HEK293 (cell line): ENCODE results near the gene BMPR1A.

Experiments
- CTCF ChIA-PET: fragments of 350-600 bp; formaldehyde crosslinking; extraction: SDS; loops from one replicate; lab custom pipeline; 2021; ENCODE audit warnings: antibody characterized with exemption; lab: Yijun Ruan, JAX
- POLR2A ChIA-PET: fragments of 300-600 bp; formaldehyde crosslinking; extraction: SDS; loops from one replicate; lab custom pipeline; 2020; ENCODE audit warnings: antibody characterized with exemption, inconsistent platforms; lab: Yijun Ruan, JAX
- H3K27ac ChIP-seq: fragments of 200-500 bp; sonication (Bioruptor generic); 2 replicates; pipeline ENCODE4 v1.5.1; 2014; ENCODE audit warnings: low read depth, low read length, control low read depth, inconsistent platforms; ENCODE audit errors: extremely low read depth
- H3K36me3 ChIP-seq, 2 experiments: fragments of 200-500 bp in 1 of 2; sonication (Bioruptor generic) in 1 of 2; 1 replicate in 1 of 2; 2 replicates in 1 of 2; pipeline ENCODE4 v1.5.1; 2014 to 2017; ENCODE audit warnings: inconsistent platforms in 2 of 2, low read length in 2 of 2; ENCODE audit not compliant: control insufficient read depth in 2 of 2, insufficient read depth in 1 of 2
- H3K4me1 ChIP-seq: fragments of 200-500 bp; sonication (Bioruptor generic); 2 replicates; pipeline ENCODE4 v1.5.1; 2014; ENCODE audit warnings: mild to moderate bottlenecking, low read length, inconsistent platforms; ENCODE audit not compliant: control insufficient read depth, insufficient read depth
- H3K4me3 ChIP-seq: 2 replicates; pipeline ENCODE4 v1.5.1; 2011; ENCODE audit warnings: low read depth, mild to moderate bottlenecking, control low read depth, low read length, moderate library complexity
- H3K9me3 ChIP-seq: fragments of 200-500 bp; sonication (Bioruptor generic); 2 replicates; pipeline ENCODE4 v1.5.1; 2014; ENCODE audit warnings: low read depth, low read length, inconsistent platforms; ENCODE audit not compliant: control insufficient read depth, insufficient read depth
- GLIS1 ChIP-seq: fragments of 450-650 bp; formaldehyde crosslinking; IDR thresholded peaks from 2 replicates; pipeline ENCODE4 v1.5.1; 2016; ENCODE audit warnings: missing biosample characterization, missing genetic modification characterization
- OSR2 ChIP-seq: fragments of 450-650 bp; formaldehyde crosslinking; IDR thresholded peaks from 2 replicates; pipeline ENCODE4 v1.5.1; 2016; ENCODE audit warnings: missing biosample characterization, missing genetic modification characterization
- REPIN1 ChIP-seq: fragments of 450-650 bp; formaldehyde crosslinking; IDR thresholded peaks from 2 replicates; pipeline ENCODE4 v1.5.1; 2017; ENCODE audit warnings: missing biosample characterization, missing genetic modification characterization, low read depth
- SCRT1 ChIP-seq: fragments of 450-650 bp; formaldehyde crosslinking; IDR thresholded peaks from 2 replicates; pipeline ENCODE4 v1.5.1; 2016; ENCODE audit warnings: missing biosample characterization, missing genetic modification characterization, borderline replicate concordance
- SP3 ChIP-seq: fragments of 450-650 bp; formaldehyde crosslinking; IDR thresholded peaks from 2 replicates; pipeline ENCODE4 v1.5.1; 2016; ENCODE audit warnings: missing biosample characterization, missing genetic modification characterization
- YY1 ChIP-seq: fragments of 450-650 bp; formaldehyde crosslinking; IDR thresholded peaks from 2 replicates; pipeline ENCODE4 v1.5.1; 2018; ENCODE audit warnings: missing biosample characterization, missing genetic modification characterization
- ZFP69B ChIP-seq: fragments of 450-650 bp; formaldehyde crosslinking; IDR thresholded peaks from 2 replicates; pipeline ENCODE4 v1.5.1; 2016; ENCODE audit warnings: missing biosample characterization, missing genetic modification characterization
- ZNF16 ChIP-seq: fragments of 450-650 bp; formaldehyde crosslinking; IDR thresholded peaks from 2 replicates; pipeline ENCODE4 v1.5.1; 2016; ENCODE audit warnings: low read depth, missing biosample characterization, missing genetic modification characterization
- ZNF175 ChIP-seq: fragments of 450-650 bp; formaldehyde crosslinking; IDR thresholded peaks from 2 replicates; pipeline ENCODE4 v1.5.1; 2016; ENCODE audit warnings: missing biosample characterization, missing genetic modification characterization
- ZNF394 ChIP-seq: fragments of 450-650 bp; formaldehyde crosslinking; IDR thresholded peaks from 2 replicates; pipeline ENCODE4 v1.5.1; 2016; ENCODE audit warnings: missing biosample characterization, missing genetic modification characterization, mild to moderate bottlenecking, moderate library complexity, borderline replicate concordance
- ZNF426 ChIP-seq: fragments of 450-650 bp; formaldehyde crosslinking; IDR thresholded peaks from 2 replicates; pipeline ENCODE4 v1.5.1; 2017; ENCODE audit warnings: missing biosample characterization, missing genetic modification characterization, mild to moderate bottlenecking, inconsistent platforms, moderate library complexity
- ZNF560 ChIP-seq: fragments of 450-650 bp; formaldehyde crosslinking; IDR thresholded peaks from 2 replicates; pipeline ENCODE4 v1.5.1; 2017; ENCODE audit warnings: missing biosample characterization, missing genetic modification characterization, borderline replicate concordance
- ZNF664 ChIP-seq: fragments of 450-650 bp; formaldehyde crosslinking; IDR thresholded peaks from 2 replicates; pipeline ENCODE4 v1.5.1; 2016; ENCODE audit warnings: missing biosample characterization, missing genetic modification characterization
- ZNF76 ChIP-seq: fragments of 450-650 bp; formaldehyde crosslinking; IDR thresholded peaks from 2 replicates; pipeline ENCODE4; 2016; ENCODE audit warnings: low read depth, missing biosample characterization, missing genetic modification characterization, borderline replicate concordance
- ZXDB ChIP-seq: fragments of 450-650 bp; formaldehyde crosslinking; IDR thresholded peaks from 2 replicates; pipeline ENCODE4 v1.5.1; 2016; ENCODE audit warnings: missing biosample characterization, missing genetic modification characterization
- TF ChIP-seq, protein P1 (sequence below): fragments of 450-650 bp; formaldehyde crosslinking; IDR thresholded peaks from 2 replicates; pipeline ENCODE4 v1.5.1; 2016; ENCODE audit warnings: missing biosample characterization, missing genetic modification characterization
- TF ChIP-seq, protein P2 (sequence below): fragments of 450-650 bp; formaldehyde crosslinking; IDR thresholded peaks from 2 replicates; pipeline ENCODE4 v1.5.1; 2017; ENCODE audit warnings: missing biosample characterization, mild to moderate bottlenecking, missing genetic modification characterization, moderate library complexity
- TF ChIP-seq, protein P3 (sequence below): fragments of 450-650 bp; IDR thresholded peaks from 2 replicates; pipeline ENCODE4 v1.5.1; 2018; ENCODE audit warnings: missing biosample characterization, mild to moderate bottlenecking, missing genetic modification characterization
- TF ChIP-seq, protein P4 (sequence below): fragments of 450-650 bp; formaldehyde crosslinking; IDR thresholded peaks from 2 replicates; pipeline ENCODE4 v1.5.1; 2016; ENCODE audit warnings: missing biosample characterization, missing genetic modification characterization, borderline replicate concordance

BMPR1A gene

DNA sequence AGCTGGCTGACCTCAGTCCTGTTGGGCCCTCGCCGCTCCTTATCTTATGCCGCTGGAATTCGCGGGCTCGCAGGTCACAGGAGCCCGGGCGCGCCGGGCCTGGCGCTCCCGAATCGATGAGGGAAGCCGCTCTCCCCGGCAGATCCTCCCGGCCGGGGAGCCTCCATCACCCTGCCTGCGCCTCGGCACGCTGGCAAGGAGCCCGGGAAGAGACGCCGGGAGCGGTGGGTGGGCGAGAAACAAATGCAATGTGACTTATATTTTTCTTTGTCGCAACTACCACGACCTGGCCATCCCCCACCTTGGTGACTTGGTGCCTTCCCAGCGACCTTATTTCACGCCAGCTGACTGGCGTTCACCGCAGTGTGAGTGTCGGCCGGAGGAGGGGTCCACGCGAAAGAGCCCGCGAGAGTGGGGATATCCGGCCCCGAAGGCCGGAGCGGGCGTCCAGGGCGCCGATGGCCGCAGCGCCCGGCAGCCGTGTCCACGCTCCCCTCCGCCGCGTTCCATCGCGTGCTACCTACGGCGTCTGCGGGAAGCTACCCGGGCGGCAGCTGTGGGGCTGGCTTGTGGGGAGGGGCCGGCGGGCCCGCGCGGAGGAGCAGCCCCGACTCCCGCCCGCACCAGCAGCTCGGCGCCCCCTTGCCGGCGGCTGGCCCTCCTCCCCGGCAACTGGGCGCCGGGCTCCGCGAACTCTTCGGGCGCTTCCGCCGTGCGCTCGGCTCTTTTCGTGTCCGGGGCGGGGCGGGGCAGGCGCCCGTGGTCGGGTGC is 494 bp upstream of the BMPR1A start (continued):
- TF ChIP-seq, protein P1, sequence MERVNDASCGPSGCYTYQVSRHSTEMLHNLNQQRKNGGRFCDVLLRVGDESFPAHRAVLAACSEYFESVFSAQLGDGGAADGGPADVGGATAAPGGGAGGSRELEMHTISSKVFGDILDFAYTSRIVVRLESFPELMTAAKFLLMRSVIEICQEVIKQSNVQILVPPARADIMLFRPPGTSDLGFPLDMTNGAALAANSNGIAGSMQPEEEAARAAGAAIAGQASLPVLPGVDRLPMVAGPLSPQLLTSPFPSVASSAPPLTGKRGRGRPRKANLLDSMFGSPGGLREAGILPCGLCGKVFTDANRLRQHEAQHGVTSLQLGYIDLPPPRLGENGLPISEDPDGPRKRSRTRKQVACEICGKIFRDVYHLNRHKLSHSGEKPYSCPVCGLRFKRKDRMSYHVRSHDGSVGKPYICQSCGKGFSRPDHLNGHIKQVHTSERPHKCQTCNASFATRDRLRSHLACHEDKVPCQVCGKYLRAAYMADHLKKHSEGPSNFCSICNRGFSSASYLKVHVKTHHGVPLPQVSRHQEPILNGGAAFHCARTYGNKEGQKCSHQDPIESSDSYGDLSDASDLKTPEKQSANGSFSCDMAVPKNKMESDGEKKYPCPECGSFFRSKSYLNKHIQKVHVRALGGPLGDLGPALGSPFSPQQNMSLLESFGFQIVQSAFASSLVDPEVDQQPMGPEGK (tag by site-specific recombination), result peak; percentile 79
- TF ChIP-seq REPIN1 (tag by site-specific recombination) (no peak), ZNF16 (tag by site-specific recombination) (0 out of 2 replicates have a peak, but pooled peaks have one; percentile 19), ZNF426 (no peak), SP3 (tag by site-specific recombination) (0 out of 2 replicates have a peak, but pooled peaks have one; percentile 25), ZXDB (tag by site-specific recombination) (peak; percentile 85), ZNF560 (tag by site-specific recombination) (no peak), ZNF394 (peak; percentile 74), ZFP69B (tag by site-specific recombination) (peak; percentile 45), GLIS1 (peak; percentile 29; the same call in 1 of the 2 replicates), OSR2 (tag by site-specific recombination) (peak; percentile 45; the same call in 1 of the 2 replicates), YY1 (tag by site-specific recombination) (peak; percentile 42), ZNF76 (tag by site-specific recombination) (peak; percentile 50; the same call in 1 of the 2 replicates)
- TF ChIP-seq, protein P2, sequence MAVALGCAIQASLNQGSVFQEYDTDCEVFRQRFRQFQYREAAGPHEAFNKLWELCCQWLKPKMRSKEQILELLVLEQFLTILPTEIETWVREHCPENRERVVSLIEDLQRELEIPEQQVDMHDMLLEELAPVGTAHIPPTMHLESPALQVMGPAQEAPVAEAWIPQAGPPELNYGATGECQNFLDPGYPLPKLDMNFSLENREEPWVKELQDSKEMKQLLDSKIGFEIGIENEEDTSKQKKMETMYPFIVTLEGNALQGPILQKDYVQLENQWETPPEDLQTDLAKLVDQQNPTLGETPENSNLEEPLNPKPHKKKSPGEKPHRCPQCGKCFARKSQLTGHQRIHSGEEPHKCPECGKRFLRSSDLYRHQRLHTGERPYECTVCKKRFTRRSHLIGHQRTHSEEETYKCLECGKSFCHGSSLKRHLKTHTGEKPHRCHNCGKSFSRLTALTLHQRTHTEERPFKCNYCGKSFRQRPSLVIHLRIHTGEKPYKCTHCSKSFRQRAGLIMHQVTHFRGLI (tag by site-specific recombination), result peak; percentile 70
- TF ChIP-seq, protein P3, sequence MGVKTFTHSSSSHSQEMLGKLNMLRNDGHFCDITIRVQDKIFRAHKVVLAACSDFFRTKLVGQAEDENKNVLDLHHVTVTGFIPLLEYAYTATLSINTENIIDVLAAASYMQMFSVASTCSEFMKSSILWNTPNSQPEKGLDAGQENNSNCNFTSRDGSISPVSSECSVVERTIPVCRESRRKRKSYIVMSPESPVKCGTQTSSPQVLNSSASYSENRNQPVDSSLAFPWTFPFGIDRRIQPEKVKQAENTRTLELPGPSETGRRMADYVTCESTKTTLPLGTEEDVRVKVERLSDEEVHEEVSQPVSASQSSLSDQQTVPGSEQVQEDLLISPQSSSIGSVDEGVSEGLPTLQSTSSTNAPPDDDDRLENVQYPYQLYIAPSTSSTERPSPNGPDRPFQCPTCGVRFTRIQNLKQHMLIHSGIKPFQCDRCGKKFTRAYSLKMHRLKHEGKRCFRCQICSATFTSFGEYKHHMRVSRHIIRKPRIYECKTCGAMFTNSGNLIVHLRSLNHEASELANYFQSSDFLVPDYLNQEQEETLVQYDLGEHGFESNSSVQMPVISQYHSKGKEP (tag by site-specific recombination), result 0 out of 2 replicates have a peak, but pooled peaks have one; percentile 4
- TF ChIP-seq, all 188 proteins: peak for 64

DNA sequence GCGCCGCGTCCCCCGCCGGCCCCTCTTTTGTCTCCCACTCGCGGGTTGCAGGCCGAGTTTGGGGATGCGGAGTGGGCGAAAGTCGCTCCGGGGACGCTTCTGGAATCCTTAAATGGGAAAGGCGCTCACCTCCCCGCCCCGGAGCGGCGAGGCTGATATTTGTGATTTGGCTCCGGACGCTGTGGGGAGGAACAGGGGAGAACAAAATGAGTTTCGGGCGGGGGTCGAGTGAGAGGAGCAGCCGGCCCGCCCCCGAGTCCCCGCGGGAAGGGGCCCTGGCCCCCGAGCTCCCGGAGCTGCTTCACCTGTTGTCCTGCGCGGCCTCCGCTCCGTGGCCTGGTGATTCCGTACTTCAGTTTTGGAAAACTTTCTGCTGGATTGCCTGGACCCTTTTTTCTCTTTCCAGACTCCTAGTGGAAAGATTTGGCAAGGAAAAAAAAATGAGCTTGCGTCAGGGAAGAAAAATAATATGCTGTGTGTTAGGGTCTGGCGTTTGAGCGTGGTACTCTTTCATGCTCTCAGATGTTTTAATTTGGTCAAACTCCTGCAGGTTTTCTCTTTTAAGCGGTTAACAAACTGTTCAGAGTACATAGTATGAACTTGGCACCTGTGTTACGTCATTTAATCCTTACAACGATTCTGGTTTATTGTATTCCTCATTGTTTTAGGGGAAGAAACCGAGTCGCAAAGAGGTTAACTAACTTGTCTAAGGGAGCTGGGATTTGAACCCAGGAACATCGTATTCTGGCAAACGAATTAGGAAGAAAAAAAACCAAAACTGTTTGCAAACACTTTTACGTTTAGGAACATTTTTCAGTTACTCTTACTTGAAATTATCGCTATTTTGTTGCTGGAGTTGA is 924 bp downstream of the BMPR1A start:
- Histone ChIP-seq H3K36me3 (no peaks in the 10 kb centered on the region; a peak in 1 of 3 replicates), H3K4me1 (peaks cover 3% of the 10 kb centered on the region; the same call in 1 of the 2 replicates), H3K4me3 (peak overlapping the region; percentile 70), H3K27ac (peak overlapping the region; percentile 95), H3K9me3 (no peaks in the 10 kb centered on the region)
- ChIA-PET POLR2A (interaction anchor here (0.6 to 2.5 kb wide), 7 partner anchors 13 to 335 kb away, joined by 3 to 9 read pairs (median 4); no protein-coding TSS in a partner anchor), CTCF (interaction anchor here (0.6 to 1.9 kb wide), 8 partner anchors 18 to 160 kb away, joined by 3 to 7 read pairs (median 3); no protein-coding TSS in a partner anchor)
- TF ChIP-seq ZNF664 (tag by site-specific recombination) (no peak), ZNF175 (no peak), SCRT1 (tag by site-specific recombination) (peak; percentile 91)
- TF ChIP-seq, protein P4, sequence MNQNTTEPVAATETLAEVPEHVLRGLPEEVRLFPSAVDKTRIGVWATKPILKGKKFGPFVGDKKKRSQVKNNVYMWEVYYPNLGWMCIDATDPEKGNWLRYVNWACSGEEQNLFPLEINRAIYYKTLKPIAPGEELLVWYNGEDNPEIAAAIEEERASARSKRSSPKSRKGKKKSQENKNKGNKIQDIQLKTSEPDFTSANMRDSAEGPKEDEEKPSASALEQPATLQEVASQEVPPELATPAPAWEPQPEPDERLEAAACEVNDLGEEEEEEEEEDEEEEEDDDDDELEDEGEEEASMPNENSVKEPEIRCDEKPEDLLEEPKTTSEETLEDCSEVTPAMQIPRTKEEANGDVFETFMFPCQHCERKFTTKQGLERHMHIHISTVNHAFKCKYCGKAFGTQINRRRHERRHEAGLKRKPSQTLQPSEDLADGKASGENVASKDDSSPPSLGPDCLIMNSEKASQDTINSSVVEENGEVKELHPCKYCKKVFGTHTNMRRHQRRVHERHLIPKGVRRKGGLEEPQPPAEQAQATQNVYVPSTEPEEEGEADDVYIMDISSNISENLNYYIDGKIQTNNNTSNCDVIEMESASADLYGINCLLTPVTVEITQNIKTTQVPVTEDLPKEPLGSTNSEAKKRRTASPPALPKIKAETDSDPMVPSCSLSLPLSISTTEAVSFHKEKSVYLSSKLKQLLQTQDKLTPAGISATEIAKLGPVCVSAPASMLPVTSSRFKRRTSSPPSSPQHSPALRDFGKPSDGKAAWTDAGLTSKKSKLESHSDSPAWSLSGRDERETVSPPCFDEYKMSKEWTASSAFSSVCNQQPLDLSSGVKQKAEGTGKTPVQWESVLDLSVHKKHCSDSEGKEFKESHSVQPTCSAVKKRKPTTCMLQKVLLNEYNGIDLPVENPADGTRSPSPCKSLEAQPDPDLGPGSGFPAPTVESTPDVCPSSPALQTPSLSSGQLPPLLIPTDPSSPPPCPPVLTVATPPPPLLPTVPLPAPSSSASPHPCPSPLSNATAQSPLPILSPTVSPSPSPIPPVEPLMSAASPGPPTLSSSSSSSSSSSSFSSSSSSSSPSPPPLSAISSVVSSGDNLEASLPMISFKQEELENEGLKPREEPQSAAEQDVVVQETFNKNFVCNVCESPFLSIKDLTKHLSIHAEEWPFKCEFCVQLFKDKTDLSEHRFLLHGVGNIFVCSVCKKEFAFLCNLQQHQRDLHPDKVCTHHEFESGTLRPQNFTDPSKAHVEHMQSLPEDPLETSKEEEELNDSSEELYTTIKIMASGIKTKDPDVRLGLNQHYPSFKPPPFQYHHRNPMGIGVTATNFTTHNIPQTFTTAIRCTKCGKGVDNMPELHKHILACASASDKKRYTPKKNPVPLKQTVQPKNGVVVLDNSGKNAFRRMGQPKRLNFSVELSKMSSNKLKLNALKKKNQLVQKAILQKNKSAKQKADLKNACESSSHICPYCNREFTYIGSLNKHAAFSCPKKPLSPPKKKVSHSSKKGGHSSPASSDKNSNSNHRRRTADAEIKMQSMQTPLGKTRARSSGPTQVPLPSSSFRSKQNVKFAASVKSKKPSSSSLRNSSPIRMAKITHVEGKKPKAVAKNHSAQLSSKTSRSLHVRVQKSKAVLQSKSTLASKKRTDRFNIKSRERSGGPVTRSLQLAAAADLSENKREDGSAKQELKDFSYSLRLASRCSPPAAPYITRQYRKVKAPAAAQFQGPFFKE (tag by site-specific recombination), result no peak
